Measurements from ENCODE around the gene PLEKHM3. TPM values are rescaled to one million over a fixed set of nuclear protein-coding genes. Genes with fewer than 3 reads are reported as not detected.

Gene PLEKHM3
- polyA plus RNA-seq, 1 donor (not counting 4 experiments of a cell fraction or from before 2014, with no cell fraction given): 2.9 TPM

DNA sequence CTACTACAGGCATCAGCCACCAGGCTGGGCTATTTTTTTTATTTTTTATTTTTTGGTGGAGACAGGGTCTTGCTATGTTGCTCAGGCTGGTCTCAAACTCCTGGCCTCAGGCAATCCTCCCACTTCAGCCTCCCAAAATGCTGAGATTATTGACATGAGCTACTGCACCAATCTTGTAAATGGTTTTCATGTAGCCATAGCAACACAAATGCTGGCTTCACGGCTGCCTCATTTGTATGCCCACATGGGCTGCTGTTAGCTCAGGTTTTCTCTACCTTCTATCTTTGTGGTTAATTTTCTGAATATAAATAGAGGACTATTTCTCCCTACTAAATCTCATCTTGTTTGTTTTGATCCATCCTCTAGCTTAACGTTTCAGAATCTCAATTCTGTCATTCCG is 58.2 kb downstream of the PLEKHM3 start:
- dilution Hi-C loops (cut with MboI; ENCODE audit: extremely low pct_ligation_motif_present, low sequenced_read_pairs): no loop called here
- H3K9me1 ChIP-seq (ENCODE audit: control insufficient read depth, extremely low read depth, insufficient read depth, low read length): no peaks in the 10 kb centered on the region
- FAIRE-seq: no peak
- no peaks in the 10 kb centered on the region for H3K4me1 ChIP-seq (ENCODE audit: control insufficient read depth, extremely low read depth, insufficient read depth, low read length)
- H4K20me1 ChIP-seq (ENCODE audit: control insufficient read depth, extremely low read depth, insufficient read depth, low read length): no peaks in the 10 kb centered on the region
- no peaks in the 10 kb centered on the region for H3K9me3 ChIP-seq (ENCODE audit: control insufficient read depth, low read depth, low read length)
- no peak overlapping the region for H3K4me3 ChIP-seq (ENCODE audit: control insufficient read depth in 2 of 3, extremely low read depth in 1 of 3, insufficient read depth in 2 of 3, low read depth in 1 of 3, low read length in 3 of 3)
- H3K9ac ChIP-seq (ENCODE audit: control insufficient read depth, extremely low read depth, insufficient read depth, low read length): no peak overlapping the region
- H3K27ac ChIP-seq (ENCODE audit: control insufficient read depth, insufficient read depth, low read length): no peak overlapping the region
- no peak overlapping the region for H3K4me2 ChIP-seq (ENCODE audit: control insufficient read depth, extremely low read depth, insufficient read depth, low read depth, low read length)
- H3K79me2 ChIP-seq (ENCODE audit: control insufficient read depth, insufficient read depth, low read length): no peaks in the 10 kb centered on the region
- peaks cover 0 to 1% of the 10 kb centered on the region in 2 experiments for H3K36me3 ChIP-seq (ENCODE audit: control insufficient read depth in 2 of 2, extremely low read depth in 1 of 2, insufficient read depth in 2 of 2, low read length in 2 of 2)
- TF ChIP-seq EZH2 (IDR thresholded peaks at IDR 0.05; ENCODE audit: low read length): no peak
- TF ChIP-seq, protein P1, sequence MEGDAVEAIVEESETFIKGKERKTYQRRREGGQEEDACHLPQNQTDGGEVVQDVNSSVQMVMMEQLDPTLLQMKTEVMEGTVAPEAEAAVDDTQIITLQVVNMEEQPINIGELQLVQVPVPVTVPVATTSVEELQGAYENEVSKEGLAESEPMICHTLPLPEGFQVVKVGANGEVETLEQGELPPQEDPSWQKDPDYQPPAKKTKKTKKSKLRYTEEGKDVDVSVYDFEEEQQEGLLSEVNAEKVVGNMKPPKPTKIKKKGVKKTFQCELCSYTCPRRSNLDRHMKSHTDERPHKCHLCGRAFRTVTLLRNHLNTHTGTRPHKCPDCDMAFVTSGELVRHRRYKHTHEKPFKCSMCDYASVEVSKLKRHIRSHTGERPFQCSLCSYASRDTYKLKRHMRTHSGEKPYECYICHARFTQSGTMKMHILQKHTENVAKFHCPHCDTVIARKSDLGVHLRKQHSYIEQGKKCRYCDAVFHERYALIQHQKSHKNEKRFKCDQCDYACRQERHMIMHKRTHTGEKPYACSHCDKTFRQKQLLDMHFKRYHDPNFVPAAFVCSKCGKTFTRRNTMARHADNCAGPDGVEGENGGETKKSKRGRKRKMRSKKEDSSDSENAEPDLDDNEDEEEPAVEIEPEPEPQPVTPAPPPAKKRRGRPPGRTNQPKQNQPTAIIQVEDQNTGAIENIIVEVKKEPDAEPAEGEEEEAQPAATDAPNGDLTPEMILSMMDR (optimal IDR thresholded peaks at IDR 0.05 in 1 of 3, IDR thresholded peaks at IDR 0.05 in 1 of 3, conservative IDR thresholded peaks at IDR 0.05 in 1 of 3; ENCODE audit: extremely low read depth in 1 of 3, insufficient read depth in 2 of 3, low read length in 3 of 3): no peak
- no peaks in the 10 kb centered on the region for H3K27me3 ChIP-seq (ENCODE audit: control insufficient read depth, extremely low read depth, insufficient read depth, low read length)
- H2AFZ ChIP-seq (ENCODE audit: control insufficient read depth, low read length): no peak overlapping the region
- no peak for DNase-seq (ENCODE audit: low read depth, low spot score)

DNA sequence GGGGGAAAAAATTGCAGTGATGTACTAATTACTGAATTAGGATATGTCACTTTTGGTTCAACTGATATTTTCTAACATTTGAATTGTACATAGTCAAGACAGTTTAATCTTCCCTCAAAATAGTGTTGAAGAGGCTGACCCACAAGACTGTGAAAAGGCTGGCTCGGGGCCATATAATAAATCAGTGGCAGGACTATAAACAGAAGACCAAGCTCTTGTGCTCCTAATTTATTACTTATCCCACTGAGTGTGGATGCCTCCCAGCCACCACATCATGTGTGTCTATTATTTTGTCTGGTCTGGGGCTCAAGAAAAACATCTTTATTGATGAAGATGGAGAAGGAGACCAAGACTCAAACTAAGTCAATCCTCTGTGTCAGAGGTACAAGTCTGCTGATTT is 64.4 kb downstream of the PLEKHM3 start:
- Histone ChIP-seq H3K9me1 (ENCODE audit: control insufficient read depth, extremely low read depth, insufficient read depth, low read length) (no peaks in the 10 kb centered on the region), H3K4me1 (ENCODE audit: control insufficient read depth, extremely low read depth, insufficient read depth, low read length) (no peaks in the 10 kb centered on the region), H3K9me3 (ENCODE audit: control insufficient read depth, low read depth, low read length) (no peaks in the 10 kb centered on the region), H3K9ac (ENCODE audit: control insufficient read depth, extremely low read depth, insufficient read depth, low read length) (no peak overlapping the region), H3K79me2 (ENCODE audit: control insufficient read depth, insufficient read depth, low read length) (no peaks in the 10 kb centered on the region), H3K27ac (ENCODE audit: control insufficient read depth, insufficient read depth, low read length) (no peak overlapping the region), H4K20me1 (ENCODE audit: control insufficient read depth, extremely low read depth, insufficient read depth, low read length) (no peaks in the 10 kb centered on the region), H2AFZ (ENCODE audit: control insufficient read depth, low read length) (no peak overlapping the region), H3K4me2 (ENCODE audit: control insufficient read depth, extremely low read depth, insufficient read depth, low read depth, low read length) (no peak overlapping the region), H3K4me3 (ENCODE audit: control insufficient read depth in 2 of 3, extremely low read depth in 1 of 3, insufficient read depth in 2 of 3, low read depth in 1 of 3, low read length in 3 of 3) (no peak overlapping the region), H3K27me3 (ENCODE audit: control insufficient read depth, extremely low read depth, insufficient read depth, low read length) (no peaks in the 10 kb centered on the region), H3K36me3 (ENCODE audit: control insufficient read depth in 2 of 2, extremely low read depth in 1 of 2, insufficient read depth in 2 of 2, low read length in 2 of 2) (peaks cover 0 to 2% of the 10 kb centered on the region in 2 experiments)
- dilution Hi-C loops (cut with MboI; ENCODE audit: extremely low pct_ligation_motif_present, low sequenced_read_pairs): no loop called here
- TF ChIP-seq, protein P1 (optimal IDR thresholded peaks at IDR 0.05 in 1 of 3, IDR thresholded peaks at IDR 0.05 in 1 of 3, conservative IDR thresholded peaks at IDR 0.05 in 1 of 3; ENCODE audit: extremely low read depth in 1 of 3, insufficient read depth in 2 of 3, low read length in 3 of 3): no peak
- TF ChIP-seq EZH2 (IDR thresholded peaks at IDR 0.05; ENCODE audit: low read length): no peak
- FAIRE-seq (no peak), DNase-seq (ENCODE audit: low read depth, low spot score) (no peak)

Data from keratinocyte (primary cell).